HepG2 (cell line): Measurements from ENCODE around the gene GNG7. TPM values are rescaled to one million over a fixed set of nuclear protein-coding genes. Genes with fewer than 3 reads are reported as not detected.

Source experiments
- HDAC1 ChIP-seq: sonication (generic); formaldehyde crosslinking; IDR thresholded peaks from 2 replicates; pipeline ENCODE4 v1.5.1; 2020; ENCODE audit warnings: mild to moderate bottlenecking, missing genetic modification reagents
- ISX ChIP-seq: sonication (generic); formaldehyde crosslinking; conservative IDR thresholded peaks from 2 replicates; pipeline ENCODE4 v1.5.0; 2020; ENCODE audit warnings: missing genetic modification reagents
- KLF12 ChIP-seq: sonication (generic); formaldehyde crosslinking; IDR thresholded peaks from 2 replicates; pipeline ENCODE4 v1.4.0; 2020; ENCODE audit warnings: missing genetic modification reagents, borderline replicate concordance
- NKX3-1 ChIP-seq: sonication (generic); formaldehyde crosslinking; IDR thresholded peaks from 2 replicates; pipeline ENCODE4 v1.5.0; 2020; ENCODE audit warnings: missing genetic modification reagents
- PRDM15 ChIP-seq: sonication (generic); formaldehyde crosslinking; IDR thresholded peaks from 2 replicates; pipeline ENCODE4 v1.4.0; 2020; ENCODE audit warnings: missing genetic modification reagents
- RAD21 ChIP-seq: fragments of 450-650 bp; formaldehyde crosslinking; IDR thresholded peaks from 2 replicates; pipeline ENCODE4 v1.5.0; 2020; ENCODE audit warnings: mild to moderate bottlenecking
- REST ChIP-seq, 2 experiments: IDR thresholded peaks; 2 replicates each; pipeline ENCODE4 v1.6.1; 2011 to 2012; ENCODE audit warnings: low read length in 2 of 2, borderline replicate concordance in 1 of 2, low read depth in 1 of 2, mild to moderate bottlenecking in 1 of 2, moderate library complexity in 1 of 2
- RFX3 ChIP-seq: IDR thresholded peaks from 2 replicates; pipeline ENCODE4 v1.6.1; 2016; ENCODE audit warnings: missing biosample characterization, missing genetic modification reagents
- RXRA ChIP-seq: sonication (generic); formaldehyde crosslinking; IDR thresholded peaks from 2 replicates; pipeline ENCODE4 v1.5.1; 2020; ENCODE audit warnings: missing genetic modification reagents
- SMARCE1 ChIP-seq: fragments of 450-650 bp; IDR thresholded peaks from 2 replicates; pipeline ENCODE4 v1.6.1; 2017; ENCODE audit warnings: borderline replicate concordance
- SUZ12 ChIP-seq: fragments of 150-350 bp; IDR thresholded peaks from 2 replicates; pipeline ENCODE4 v1.6.1; 2014; ENCODE audit warnings: low read depth, low read length
- ZFX ChIP-seq: sonication (generic); formaldehyde crosslinking; IDR thresholded peaks from 2 replicates; pipeline ENCODE4 v1.4.0; 2020; ENCODE audit warnings: mild to moderate bottlenecking, low read depth, missing genetic modification reagents, moderate library complexity
- ZIK1 ChIP-seq: sonication (generic); formaldehyde crosslinking; IDR thresholded peaks from 2 replicates; pipeline ENCODE4 v1.5.0; 2020; ENCODE audit warnings: mild to moderate bottlenecking, low read depth, missing genetic modification reagents, borderline replicate concordance
- ZNF235 ChIP-seq: sonication (generic); formaldehyde crosslinking; IDR thresholded peaks from 2 replicates; pipeline ENCODE4 v1.8.1; 2023; ENCODE audit warnings: mild to moderate bottlenecking, missing genetic modification reagents, borderline replicate concordance
- ZNF260 ChIP-seq: sonication (generic); formaldehyde crosslinking; IDR thresholded peaks from 2 replicates; pipeline ENCODE4 v1.4.0; 2020; ENCODE audit warnings: missing genetic modification reagents, low read depth, mild to moderate bottlenecking, borderline replicate concordance
- ZNF331 ChIP-seq: sonication (generic); formaldehyde crosslinking; IDR thresholded peaks from 2 replicates; pipeline ENCODE4 v1.4.0; 2020; ENCODE audit warnings: missing genetic modification reagents
- ZNF337 ChIP-seq: sonication (generic); formaldehyde crosslinking; IDR thresholded peaks from 2 replicates; pipeline ENCODE4 v1.5.1; 2020; ENCODE audit warnings: missing genetic modification reagents, low read depth, mild to moderate bottlenecking, borderline replicate concordance
- ZNF747 ChIP-seq: sonication (generic); formaldehyde crosslinking; IDR thresholded peaks from 2 replicates; pipeline ENCODE4 v1.8.1; 2023; ENCODE audit warnings: missing genetic modification reagents, mild to moderate bottlenecking, borderline replicate concordance
- ZNF776 ChIP-seq: sonication (generic); formaldehyde crosslinking; IDR thresholded peaks from 2 replicates; pipeline ENCODE4 v1.4.0; 2020; ENCODE audit warnings: mild to moderate bottlenecking, missing genetic modification reagents
- ZNF839 ChIP-seq: sonication (generic); formaldehyde crosslinking; IDR thresholded peaks from 2 replicates; pipeline ENCODE4 v1.4.0; 2020; ENCODE audit warnings: missing genetic modification reagents, mild to moderate bottlenecking, borderline replicate concordance
- polyA plus RNA-seq, 8 experiments: library from polyadenylated mRNA; depleted of rRNA in 3 of 8; stranded (reverse) in 7 of 8; unstranded in 1 of 8; fragments of >200 nt; fragmentation: Illumina TruSeq in 4 of 8; extraction: Trizol in 4 of 8; gene quantifications; 2 replicates each; pipeline versions ENCODE4 v1.2.1 to v1.2.3, GENCODE V29; 2011 to 2016; ENCODE audit warnings: low read depth in 4 of 8, missing spikeins in 1 of 8, mixed read lengths in 1 of 8; ENCODE audit not compliant: insufficient read depth in 1 of 8
- total RNA-seq, 5 experiments: library from RNA; depleted of rRNA; stranded (reverse); fragments of >200 nt; fragmentation: Illumina TruSeq; extraction: Trizol; gene quantifications; 2 replicates each; pipeline ENCODE4 v1.2.3, GENCODE V29; 2016; ENCODE audit warnings: low read depth in 1 of 5

Gene GNG7
- total and polyA plus RNA-seq, 2 of the 13 experiments (the other 11 are each of a cell fraction or from before 2014, with no cell fraction given), result 1.4 to 3.3 TPM

GRCh38 chr19:2613507-2614295, 88.8 kb downstream of the GNG7 start (continued):
- TF ChIP-seq PRDM15 (no peak), ZNF337 (CRISPR knock-in tag) (no peak), ISX (CRISPR knock-in tag) (no peak), NKX3-1 (CRISPR knock-in tag) (no peak), HDAC1 (CRISPR knock-in tag) (peak; percentile 16; the same call in 1 of the 2 replicates), RAD21 (CRISPR knock-in tag) (peak; percentile 68), ZNF235 (CRISPR knock-in tag) (peak; percentile 73; the same call in 1 of the 2 replicates), ZNF839 (CRISPR knock-in tag) (no peak), ZFX (CRISPR knock-in tag) (peak; percentile 44; the same call in 1 of the 2 replicates), KLF12 (CRISPR knock-in tag) (no peak), RFX3 (CRISPR knock-in tag) (no peak), ZNF747 (CRISPR knock-in tag) (no peak), ZNF776 (CRISPR knock-in tag) (no peak), SUZ12 (no peak), ZNF260 (CRISPR knock-in tag) (no peak), RXRA (CRISPR knock-in tag) (peak; percentile 35; the same call in 1 of the 2 replicates), ZIK1 (no peak), ZNF331 (CRISPR knock-in tag) (no peak), REST (IDR thresholded peaks at IDR 0.05; ENCODE audit: borderline replicate concordance in 1 of 2, low read depth in 1 of 2, low read length in 2 of 2) (no peak), SMARCE1 (no peak)
